Spleen (tissue), 7 donors: Measurements from ENCODE around the gene ATP13A1.

ENCODE experiments used
- POLR2A ChIP-seq, 3 donors: fragments of 450-650 bp; IDR thresholded peaks; one replicate each; pipeline ENCODE4 v1.5.1; 2017; ENCODE audit warnings: antibody characterized with exemption in 3 of 3, mild to moderate bottlenecking in 1 of 3
- TF ChIP-seq, protein P1 (sequence below), 11 experiments: fragments of 200-600 bp in 7 of 11; fragments of 450-650 bp in 4 of 11; sonication (generic) in 4 of 11; IDR thresholded peaks in 8 of 11; conservative IDR thresholded peaks in 3 of 11; 1 replicate in 7 of 11; 2 replicates in 4 of 11; pipeline versions ENCODE4 v1.4.0 to v1.8.0; 2016 to 2021; ENCODE audit warnings: antibody characterized with exemption in 11 of 11, inconsistent platforms in 4 of 11, mild to moderate bottlenecking in 1 of 11
- donor health status: DM: no; HTN: no; CAD: no; lungs with moderate emphysema.
- donor health status: DM: no; HTN: no; CAD: no.
- donor health status: DM: no; HTN: no; CAD: no.

DNA sequence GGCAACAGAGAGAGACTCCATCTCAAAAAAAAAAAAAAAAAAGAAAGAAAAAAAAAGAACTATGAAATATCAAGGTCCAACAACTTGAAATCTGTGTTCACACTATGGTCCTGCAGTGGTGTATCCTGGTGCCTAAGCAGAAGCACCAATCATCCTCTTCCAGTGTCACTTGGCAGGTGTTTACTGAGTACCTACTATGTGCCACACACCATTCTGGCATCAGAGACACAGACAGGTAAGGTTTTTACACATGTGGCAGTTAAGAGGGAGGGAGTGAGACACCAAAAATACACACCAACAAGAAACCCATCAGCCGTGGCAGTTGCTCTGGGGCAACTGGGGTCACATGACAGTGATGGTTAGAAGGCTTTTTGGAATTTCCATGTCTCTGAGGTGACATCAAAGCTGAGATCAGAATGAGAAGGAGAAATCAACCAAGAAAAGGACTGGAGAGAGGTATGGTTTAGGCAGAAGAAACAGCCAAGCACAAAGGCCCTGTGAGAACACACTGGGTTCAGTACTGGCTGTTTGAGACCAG lies 62.6 kb downstream of the ATP13A1 start:
- TF ChIP-seq, protein P1, sequence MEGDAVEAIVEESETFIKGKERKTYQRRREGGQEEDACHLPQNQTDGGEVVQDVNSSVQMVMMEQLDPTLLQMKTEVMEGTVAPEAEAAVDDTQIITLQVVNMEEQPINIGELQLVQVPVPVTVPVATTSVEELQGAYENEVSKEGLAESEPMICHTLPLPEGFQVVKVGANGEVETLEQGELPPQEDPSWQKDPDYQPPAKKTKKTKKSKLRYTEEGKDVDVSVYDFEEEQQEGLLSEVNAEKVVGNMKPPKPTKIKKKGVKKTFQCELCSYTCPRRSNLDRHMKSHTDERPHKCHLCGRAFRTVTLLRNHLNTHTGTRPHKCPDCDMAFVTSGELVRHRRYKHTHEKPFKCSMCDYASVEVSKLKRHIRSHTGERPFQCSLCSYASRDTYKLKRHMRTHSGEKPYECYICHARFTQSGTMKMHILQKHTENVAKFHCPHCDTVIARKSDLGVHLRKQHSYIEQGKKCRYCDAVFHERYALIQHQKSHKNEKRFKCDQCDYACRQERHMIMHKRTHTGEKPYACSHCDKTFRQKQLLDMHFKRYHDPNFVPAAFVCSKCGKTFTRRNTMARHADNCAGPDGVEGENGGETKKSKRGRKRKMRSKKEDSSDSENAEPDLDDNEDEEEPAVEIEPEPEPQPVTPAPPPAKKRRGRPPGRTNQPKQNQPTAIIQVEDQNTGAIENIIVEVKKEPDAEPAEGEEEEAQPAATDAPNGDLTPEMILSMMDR (IDR thresholded peaks at IDR 0.05 in 8 of 11, conservative IDR thresholded peaks at IDR 0.05 in 3 of 11), result no peak
- no peak for TF ChIP-seq POLR2A (IDR thresholded peaks at IDR 0.05)
